ENCODE results near the gene CENPH.
"Not testable (repeated sequence)": the region's sequence is repeated elsewhere in the genome, so short reads cannot be mapped to it uniquely, and the experiment has no call there.

The CENPH gene

GRCh38 chr5:69220371-69220770 is 31.0 kb downstream of the CENPH start:
- not testable (repeated sequence) for H2BK5ac ChIP-seq (ENCODE audit: low read length); H3K27me3 ChIP-seq (ENCODE audit: control insufficient read depth in 3 of 3, insufficient read depth in 3 of 3, low read depth in 1 of 3, low read length in 3 of 3); H4K91ac ChIP-seq (ENCODE audit: low read depth, low read length, poor library complexity); H4K8ac ChIP-seq (ENCODE audit: low read depth, low read length); H2AK5ac ChIP-seq (ENCODE audit: low read depth, low read length); H2AFZ ChIP-seq (ENCODE audit: low read length); DNase-seq (ENCODE audit: low spot score); H3K4me1 ChIP-seq (ENCODE audit: control insufficient read depth in 2 of 2, insufficient read depth in 1 of 2, low read depth in 1 of 2, low read length in 2 of 2); H3K4ac ChIP-seq (ENCODE audit: low read length); H3K4me3 ChIP-seq (ENCODE audit: low read length in 2 of 2); H3K27ac ChIP-seq (replicated peaks; ENCODE audit: low read length); H3K14ac ChIP-seq (ENCODE audit: low read length); H3K4me2 ChIP-seq (ENCODE audit: insufficient read depth, low read length, poor library complexity, severe bottlenecking); H3K9me3 ChIP-seq (replicated peaks in 1 of 2; ENCODE audit: control insufficient read depth in 2 of 2, insufficient read depth in 1 of 2, low read depth in 1 of 2, low read length in 2 of 2); H2BK15ac ChIP-seq (ENCODE audit: low read length); H3K23ac ChIP-seq (ENCODE audit: low read depth, low read length, poor library complexity); H3K9ac ChIP-seq (ENCODE audit: low read depth, low read length, poor library complexity); H2BK120ac ChIP-seq (ENCODE audit: low read depth, low read length); H2BK12ac ChIP-seq (ENCODE audit: low read length); H3K36me3 ChIP-seq (replicated peaks in 1 of 2; ENCODE audit: control insufficient read depth in 2 of 2, insufficient read depth in 2 of 2, low read length in 2 of 2); H3K18ac ChIP-seq (ENCODE audit: low read length); H3K79me1 ChIP-seq (ENCODE audit: low read depth, low read length)
- no CpG with 5 or more reads among the region's 18 CpGs for WGBS, 2 donors (ENCODE audit: extremely low coverage in 2 of 2, insufficient read length in 2 of 2, insufficient replicate concordance in 1 of 2)

GRCh38 chr5:69220833-69221232 is 31.4 kb downstream of the CENPH start:
- H3K4ac ChIP-seq (ENCODE audit: low read length); H3K79me1 ChIP-seq (ENCODE audit: low read depth, low read length); H3K9ac ChIP-seq (ENCODE audit: low read depth, low read length, poor library complexity); H3K4me2 ChIP-seq (ENCODE audit: insufficient read depth, low read length, poor library complexity, severe bottlenecking); H3K27me3 ChIP-seq (ENCODE audit: control insufficient read depth in 3 of 3, insufficient read depth in 3 of 3, low read depth in 1 of 3, low read length in 3 of 3); H3K36me3 ChIP-seq (replicated peaks in 1 of 2; ENCODE audit: control insufficient read depth in 2 of 2, insufficient read depth in 2 of 2, low read length in 2 of 2); H3K27ac ChIP-seq (replicated peaks; ENCODE audit: low read length); H4K91ac ChIP-seq (ENCODE audit: low read depth, low read length, poor library complexity); H3K23ac ChIP-seq (ENCODE audit: low read depth, low read length, poor library complexity); H2BK120ac ChIP-seq (ENCODE audit: low read depth, low read length); H2AK5ac ChIP-seq (ENCODE audit: low read depth, low read length); H2AFZ ChIP-seq (ENCODE audit: low read length); H2BK12ac ChIP-seq (ENCODE audit: low read length); H3K9me3 ChIP-seq (replicated peaks in 1 of 2; ENCODE audit: control insufficient read depth in 2 of 2, insufficient read depth in 1 of 2, low read depth in 1 of 2, low read length in 2 of 2); DNase-seq (ENCODE audit: low spot score); H2BK5ac ChIP-seq (ENCODE audit: low read length); H2BK15ac ChIP-seq (ENCODE audit: low read length); H3K14ac ChIP-seq (ENCODE audit: low read length); H4K8ac ChIP-seq (ENCODE audit: low read depth, low read length); H3K4me1 ChIP-seq (ENCODE audit: control insufficient read depth in 2 of 2, insufficient read depth in 1 of 2, low read depth in 1 of 2, low read length in 2 of 2); H3K18ac ChIP-seq (ENCODE audit: low read length); H3K4me3 ChIP-seq (ENCODE audit: low read length in 2 of 2): not testable (repeated sequence)
- no CpG with 5 or more reads among the region's 9 CpGs for WGBS, 2 donors (ENCODE audit: extremely low coverage in 2 of 2, insufficient read length in 2 of 2, insufficient replicate concordance in 1 of 2)

DNA sequence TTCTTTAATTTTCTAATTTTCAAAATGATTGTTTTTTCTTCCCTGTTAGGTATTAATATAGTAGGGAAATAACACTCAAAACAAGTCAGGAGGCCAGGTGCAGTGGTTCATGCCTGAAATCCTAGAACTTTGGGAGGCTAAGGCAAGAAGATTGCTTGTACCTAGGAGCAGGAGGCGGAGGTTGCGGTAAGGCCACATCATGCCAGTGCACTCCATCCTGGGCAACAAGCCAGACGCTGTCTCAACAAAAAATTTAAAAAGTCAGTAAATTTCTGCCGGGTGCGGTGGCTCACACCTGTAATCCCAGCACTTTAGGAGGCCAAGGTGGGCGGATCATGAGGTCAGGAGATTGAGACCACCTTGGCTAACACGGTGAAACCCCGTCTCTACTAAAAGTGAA is 35.1 kb downstream of the CENPH start:
- Histone ChIP-seq H2BK15ac (ENCODE audit: low read length) (no peak overlapping the region), H2AK5ac (ENCODE audit: low read depth, low read length) (no peak overlapping the region), H4K91ac (ENCODE audit: low read depth, low read length, poor library complexity) (no peak overlapping the region), H3K27ac (replicated peaks; ENCODE audit: low read length) (no peak overlapping the region), H2AFZ (ENCODE audit: low read length) (no peak overlapping the region), H3K18ac (ENCODE audit: low read length) (no peak overlapping the region), H4K8ac (ENCODE audit: low read depth, low read length) (no peak overlapping the region), H3K4me1 (ENCODE audit: control insufficient read depth in 2 of 2, insufficient read depth in 1 of 2, low read depth in 1 of 2, low read length in 2 of 2) (no peaks in the 10 kb centered on the region), H3K27me3 (ENCODE audit: control insufficient read depth in 3 of 3, insufficient read depth in 3 of 3, low read depth in 1 of 3, low read length in 3 of 3) (no peaks in the 10 kb centered on the region), H3K9me3 (replicated peaks in 1 of 2; ENCODE audit: control insufficient read depth in 2 of 2, insufficient read depth in 1 of 2, low read depth in 1 of 2, low read length in 2 of 2) (peaks cover 0 to 5% of the 10 kb centered on the region in 2 donors), H3K36me3 (replicated peaks in 1 of 2; ENCODE audit: control insufficient read depth in 2 of 2, insufficient read depth in 2 of 2, low read length in 2 of 2) (peaks cover 2 to 39% of the 10 kb centered on the region in 2 donors), H2BK12ac (ENCODE audit: low read length) (no peak overlapping the region), H3K9ac (ENCODE audit: low read depth, low read length, poor library complexity) (no peak overlapping the region), H2BK5ac (ENCODE audit: low read length) (no peak overlapping the region), H3K4me3 (ENCODE audit: low read length in 2 of 2) (no peak overlapping the region), H3K79me1 (ENCODE audit: low read depth, low read length) (no peaks in the 10 kb centered on the region), H3K23ac (ENCODE audit: low read depth, low read length, poor library complexity) (no peak overlapping the region), H3K4ac (ENCODE audit: low read length) (no peak overlapping the region), H3K4me2 (ENCODE audit: insufficient read depth, low read length, poor library complexity, severe bottlenecking) (no peak overlapping the region), H3K14ac (ENCODE audit: low read length) (no peak overlapping the region), H2BK120ac (ENCODE audit: low read depth, low read length) (no peak overlapping the region)
- no CpG with 5 or more reads among the region's 8 CpGs for WGBS, 2 donors (ENCODE audit: extremely low coverage in 2 of 2, insufficient read length in 2 of 2, insufficient replicate concordance in 1 of 2)
- DNase-seq (ENCODE audit: low spot score), result no peak

- no peak overlapping the region for H2BK15ac ChIP-seq (ENCODE audit: low read length)
- H2AFZ ChIP-seq (ENCODE audit: low read length), result no peak overlapping the region
- H2BK12ac ChIP-seq (ENCODE audit: low read length), result no peak overlapping the region
- no peaks in the 10 kb centered on the region for H3K27me3 ChIP-seq (ENCODE audit: control insufficient read depth in 3 of 3, insufficient read depth in 3 of 3, low read depth in 1 of 3, low read length in 3 of 3)
- no peak overlapping the region for H4K91ac ChIP-seq (ENCODE audit: low read depth, low read length, poor library complexity)
- no peak overlapping the region for H3K4me3 ChIP-seq (ENCODE audit: low read length in 2 of 2)
- H3K14ac ChIP-seq (ENCODE audit: low read length), result no peak overlapping the region
- no peak for DNase-seq (ENCODE audit: low spot score)
- no peak overlapping the region for H3K27ac ChIP-seq (replicated peaks; ENCODE audit: low read length)
- no CpG with 5 or more reads among the region's 4 CpGs for WGBS, 2 donors (ENCODE audit: extremely low coverage in 2 of 2, insufficient read length in 2 of 2, insufficient replicate concordance in 1 of 2)
- H3K36me3 ChIP-seq (replicated peaks in 1 of 2; ENCODE audit: control insufficient read depth in 2 of 2, insufficient read depth in 2 of 2, low read length in 2 of 2), result peaks cover 2 to 44% of the 10 kb centered on the region in 2 donors
- no peaks in the 10 kb centered on the region for H3K79me1 ChIP-seq (ENCODE audit: low read depth, low read length)
- H3K18ac ChIP-seq (ENCODE audit: low read length), result no peak overlapping the region
- H4K8ac ChIP-seq (ENCODE audit: low read depth, low read length), result no peak overlapping the region
- H3K4me1 ChIP-seq (ENCODE audit: control insufficient read depth in 2 of 2, insufficient read depth in 1 of 2, low read depth in 1 of 2, low read length in 2 of 2), result no peaks in the 10 kb centered on the region
- no peak overlapping the region for H2BK5ac ChIP-seq (ENCODE audit: low read length)
- no peaks in the 10 kb centered on the region for H3K9me3 ChIP-seq (replicated peaks in 1 of 2; ENCODE audit: control insufficient read depth in 2 of 2, insufficient read depth in 1 of 2, low read depth in 1 of 2, low read length in 2 of 2)
- no peak overlapping the region for H2AK5ac ChIP-seq (ENCODE audit: low read depth, low read length)
- no peak overlapping the region for H2BK120ac ChIP-seq (ENCODE audit: low read depth, low read length)
- H3K9ac ChIP-seq (ENCODE audit: low read depth, low read length, poor library complexity), result no peak overlapping the region
- no peak overlapping the region for H3K23ac ChIP-seq (ENCODE audit: low read depth, low read length, poor library complexity)
- H3K4ac ChIP-seq (ENCODE audit: low read length), result no peak overlapping the region
- no peak overlapping the region for H3K4me2 ChIP-seq (ENCODE audit: insufficient read depth, low read length, poor library complexity, severe bottlenecking)
Observed at GRCh38 chr5:69225860-69226259, 36.5 kb downstream of the CENPH start.

Measured in neuronal stem cell (in vitro differentiated cells).